Mucosa of descending colon (tissue), 3 donors: ENCODE data around the gene METTL4. TPM values are rescaled to one million over a fixed set of nuclear protein-coding genes. Genes with fewer than 3 reads are reported as not detected.

Source experiments
- ATAC-seq: fragments of 200-7000 bp; cut with Tn5 transposase; one replicate; pipeline ENCODE4 v1.9.1; 2020; ENCODE audit warnings: mild to moderate bottlenecking, moderate library complexity
- DNase-seq, 3 donors: peaks; one replicate each; pipeline ENCODE4 v3.0.0-alpha.2; 2020
- H3K36me3 ChIP-seq: fragments of 200-600 bp; one replicate; pipeline ENCODE4 v1.8.0; 2021; ENCODE audit warnings: low read depth, mild to moderate bottlenecking
- H3K4me1 ChIP-seq: fragments of 200-600 bp; one replicate; pipeline ENCODE4 v1.8.0; 2021; ENCODE audit warnings: low read depth, mild to moderate bottlenecking
- H3K4me3 ChIP-seq: fragments of 200-600 bp; one replicate; pipeline ENCODE4 v1.8.0; 2021; ENCODE audit warnings: mild to moderate bottlenecking
- H3K9me3 ChIP-seq: fragments of 200-600 bp; one replicate; pipeline ENCODE4 v1.8.0; 2021; ENCODE audit warnings: mild to moderate bottlenecking
- CTCF ChIP-seq: fragments of 200-600 bp; IDR thresholded peaks from one replicate; pipeline ENCODE4 v1.8.0; 2022; ENCODE audit warnings: antibody characterized with exemption, mild to moderate bottlenecking
- intact Hi-C, 2 donors: fragments of 100-400 bp; cut with DNase I in 1 of 2; cut with micrococcal nuclease in 1 of 2; formaldehyde crosslinking; loops; one replicate each; pipeline versions ENCODE4 v1.11.0 to v1.11.1; 2022; cut with DNase I, micrococcal nuclease
- total RNA-seq, 3 donors: library from RNA; stranded (reverse); fragmentation: NEBNext Ultra II Directional in 2 of 3; extraction: Animal tissue kit (Norgen Biotek cat#: 25700) in 2 of 3; gene quantifications; one replicate each; pipeline versions ENCODE4 v1.2.1 to v1.2.4, GENCODE V29; 2021 to 2023
- donor health status: DM: no; HTN: no; CAD: no; lungs with moderate emphysema.
- donor health status: DM: no; HTN: no; CAD: no.
- donor health status: DM: no; HTN: yes; CAD: no.

The METTL4 gene
- total RNA-seq, 3 donors from 2014 or later = 7.6 to 13.6 (median 10.6) TPM

DNA sequence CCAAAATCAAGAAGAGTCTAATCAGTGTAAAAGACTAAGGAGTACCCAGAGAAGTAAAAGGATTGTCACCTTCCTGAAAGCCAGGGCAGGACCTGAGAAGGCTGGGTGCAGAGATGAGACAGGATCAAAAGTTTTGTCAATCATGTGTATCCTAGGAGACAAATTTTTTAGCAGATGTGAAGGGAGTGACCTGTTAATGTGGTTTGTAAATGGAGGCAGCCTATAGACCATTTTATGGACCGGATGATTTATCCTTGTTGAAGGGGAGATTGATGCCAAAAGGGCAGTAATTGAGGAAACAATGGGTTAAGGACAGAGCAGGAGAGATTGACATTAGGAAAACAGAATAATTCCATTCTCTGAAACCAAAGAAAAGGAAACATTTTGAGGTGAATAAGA is 865 bp upstream of the METTL4 start:
- peak; percentile 1 for ATAC-seq
- TF ChIP-seq CTCF = no peak
- intact Hi-C loops = loop anchor here in 1 of 2 donors (10.0 kb wide), 1 partner anchor 83 kb away; the partner anchor contains the start of gene SMCHD1

DNA sequence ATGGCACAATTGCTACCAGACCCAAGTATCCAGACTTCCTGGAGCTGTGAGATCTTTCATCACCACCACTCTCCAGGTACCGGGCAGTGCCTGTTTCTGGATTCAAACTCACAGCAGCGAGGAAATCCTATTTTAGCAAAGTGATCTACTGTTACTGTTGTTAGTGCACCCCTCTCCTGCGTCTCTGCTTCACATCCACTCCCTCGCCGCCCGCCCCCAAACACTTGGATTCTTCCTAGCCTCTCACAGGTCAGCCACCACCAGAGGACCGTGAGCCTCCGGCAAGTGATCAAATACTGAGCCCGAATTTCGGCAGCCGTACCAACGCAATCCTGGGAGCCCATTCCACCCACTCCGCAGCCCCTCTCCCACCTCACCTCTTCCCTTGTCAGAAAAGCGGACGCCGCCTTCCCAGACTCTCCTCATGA is 519 bp downstream of the METTL4 start:
- intact Hi-C loops = loop anchor here in 1 of 2 donors (10.0 kb wide), 1 partner anchor 84 kb away; the partner anchor contains the start of gene SMCHD1

More for the DNA sequence above, 865 bp upstream of the METTL4 start:
- Histone ChIP-seq H3K4me1 (peaks cover 8% of the 10 kb centered on the region), H3K36me3 (no peaks in the 10 kb centered on the region), H3K4me3 (no peak overlapping the region), H3K9me3 (no peaks in the 10 kb centered on the region)
- no peak for DNase-seq

GRCh38 chr18:2569338-2570207 is 1.7 kb downstream of the METTL4 start:
- Histone ChIP-seq H3K9me3 (no peaks in the 10 kb centered on the region), H3K4me1 (peaks cover 8% of the 10 kb centered on the region), H3K4me3 (no peak overlapping the region), H3K36me3 (no peaks in the 10 kb centered on the region)
- intact Hi-C loops = loop anchor here in 1 of 2 donors (10.0 kb wide), 1 partner anchor 85 kb away; the partner anchor contains the start of gene SMCHD1
- TF ChIP-seq CTCF = no peak
- DNase-seq (no peak), ATAC-seq (no peak)

More for the DNA sequence above, 519 bp downstream of the METTL4 start:
- DNase-seq (peak; percentile 76 to 84 (median 82)), ATAC-seq (peak; percentile 83)
- Histone ChIP-seq H3K36me3 (no peaks in the 10 kb centered on the region), H3K4me3 (peak overlapping the region; percentile 47), H3K4me1 (peaks cover 8% of the 10 kb centered on the region), H3K9me3 (no peaks in the 10 kb centered on the region)
- no peak for TF ChIP-seq CTCF

GRCh38 chr18:2568605-2569004 is 2.7 kb downstream of the METTL4 start:
- intact Hi-C loops = no loop called here
- ATAC-seq = no peak
- peaks cover 8% of the 10 kb centered on the region for H3K4me1 ChIP-seq

DNA sequence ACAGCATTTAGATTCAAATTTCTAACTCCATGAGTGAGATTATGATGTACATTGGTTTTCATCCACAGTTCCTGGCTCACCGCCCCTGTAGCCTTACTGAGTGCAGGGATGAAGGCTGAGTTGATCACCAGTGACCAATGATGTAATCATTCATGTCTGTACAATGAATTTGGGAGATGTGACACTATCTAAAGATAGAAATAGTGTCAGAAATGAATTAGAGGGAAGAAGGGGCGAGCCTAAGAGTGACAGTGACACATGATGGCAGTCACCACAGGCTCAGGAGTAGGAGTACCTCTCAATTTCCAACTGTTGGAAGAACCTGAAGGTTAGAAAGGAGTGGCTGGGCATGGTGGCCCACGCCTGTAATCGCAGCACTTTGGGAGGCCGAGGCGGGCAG is 3.2 kb downstream of the METTL4 start:
- Histone ChIP-seq H3K9me3 (no peaks in the 10 kb centered on the region), H3K36me3 (no peaks in the 10 kb centered on the region)
- intact Hi-C loops = no loop called here

More at GRCh38 chr18:2568605-2569004, 2.7 kb downstream of the METTL4 start:
- H3K36me3 ChIP-seq = no peaks in the 10 kb centered on the region
- DNase-seq = no peak
- no peak for TF ChIP-seq CTCF
- no peaks in the 10 kb centered on the region for H3K9me3 ChIP-seq
- H3K4me3 ChIP-seq = no peak overlapping the region

More for the DNA sequence above, 3.2 kb downstream of the METTL4 start:
- Histone ChIP-seq H3K4me1 (peaks cover 8% of the 10 kb centered on the region), H3K4me3 (no peak overlapping the region)
- no peak for DNase-seq
- no peak for ATAC-seq
- TF ChIP-seq CTCF = no peak
